ENCODE data around the gene ACER1.
"Not testable (repeated sequence)": the region's sequence is repeated elsewhere in the genome, so short reads cannot be mapped to it uniquely, and the experiment has no call there.

ACER1 gene, protein sequence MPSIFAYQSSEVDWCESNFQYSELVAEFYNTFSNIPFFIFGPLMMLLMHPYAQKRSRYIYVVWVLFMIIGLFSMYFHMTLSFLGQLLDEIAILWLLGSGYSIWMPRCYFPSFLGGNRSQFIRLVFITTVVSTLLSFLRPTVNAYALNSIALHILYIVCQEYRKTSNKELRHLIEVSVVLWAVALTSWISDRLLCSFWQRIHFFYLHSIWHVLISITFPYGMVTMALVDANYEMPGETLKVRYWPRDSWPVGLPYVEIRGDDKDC

GRCh38 chr19:6333439-6333838, at the start of gene ACER1:
Gene ACER1 (minus strand): TSS chr19:6333612. CDS start chr19:6333551, 61 bp downstream.
- no peak for DNase-seq

- no peak for DNase-seq
Observed at GRCh38 chr19:6383188-6383587, 49.8 kb upstream of the ACER1 start.

GRCh38 chr19:6381030-6381750, 47.8 kb upstream of the ACER1 start:
- DNase-seq, result no peak

- DNase-seq, result no peak
Observed at GRCh38 chr19:6379744-6380143, 46.3 kb upstream of the ACER1 start.

GRCh38 chr19:6378486-6378885, 45.1 kb upstream of the ACER1 start:
- DNase-seq, result no peak

- DNase-seq, result no peak
Observed at GRCh38 chr19:6378041-6378440, 44.6 kb upstream of the ACER1 start.

DNA sequence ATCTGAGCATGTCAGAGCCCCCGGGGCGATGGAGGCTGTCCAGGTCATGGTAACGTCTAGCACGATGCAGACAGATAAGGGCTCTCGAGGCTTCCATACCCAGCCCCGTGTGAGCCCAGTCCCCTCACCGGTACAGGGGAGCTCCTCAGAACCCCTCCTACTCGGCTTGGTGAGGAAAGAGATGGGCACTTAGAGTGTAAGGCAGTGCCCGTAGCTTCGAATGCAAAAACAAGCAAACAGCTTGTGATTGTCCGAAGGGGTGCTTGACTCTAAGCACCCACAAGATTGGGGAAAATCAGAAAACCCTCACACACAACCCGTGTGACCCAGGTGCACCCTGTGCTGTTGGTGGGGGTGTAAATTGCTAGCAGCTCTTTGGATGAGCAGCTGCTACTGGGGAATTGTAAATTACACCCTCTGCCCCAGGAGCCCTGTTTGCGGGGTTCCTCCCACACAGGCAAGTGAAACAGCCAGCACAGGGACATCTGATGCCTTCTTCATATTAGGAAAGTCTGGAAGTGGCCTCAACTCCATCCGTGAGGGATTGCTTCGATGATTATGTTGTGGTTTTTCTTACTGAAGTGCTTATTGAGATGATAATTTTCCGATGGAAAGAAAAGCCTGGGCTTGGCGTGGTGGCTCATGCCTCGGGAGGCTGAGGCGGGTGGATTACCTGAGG, 43.2 kb upstream of the ACER1 start:
- DNase-seq, result no peak

- no peak for DNase-seq
Observed at GRCh38 chr19:6375411-6376010, 42.1 kb upstream of the ACER1 start, which contains the start of gene PSPN. Gene PSPN (minus strand): TSS chr19:6375933. CDS start chr19:6375849, 84 bp downstream.

- DNase-seq, result no peak
Observed at GRCh38 chr19:6374711-6375410, 41.4 kb upstream of the ACER1 start.

- DNase-seq, result no peak
Observed at GRCh38 chr19:6374161-6374709, 40.8 kb upstream of the ACER1 start.

DNA sequence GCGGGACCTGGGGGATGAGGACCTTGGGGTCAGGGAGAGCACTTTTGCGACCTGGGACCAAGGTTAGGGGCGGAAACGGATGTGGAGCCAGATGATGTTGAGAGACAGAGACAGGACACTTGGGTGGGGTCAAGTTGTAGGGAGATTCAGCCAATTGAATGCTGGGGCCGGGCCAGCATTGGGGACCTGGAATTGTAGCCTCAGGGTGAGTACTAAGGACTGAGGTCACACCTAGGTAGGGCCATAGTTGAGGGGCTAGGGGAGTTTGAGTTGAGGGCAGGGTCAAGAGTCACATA, 40.3 kb upstream of the ACER1 start:
- DNase-seq, result no peak

- DNase-seq, result peak; percentile 100
Observed at GRCh38 chr19:6373096-6373812, 39.8 kb upstream of the ACER1 start.

- peak; percentile 98 for DNase-seq
Observed at GRCh38 chr19:6372594-6373095, 39.2 kb upstream of the ACER1 start, which contains the start of gene ALKBH7. Gene ALKBH7 (plus strand): TSS chr19:6372794. CDS start chr19:6372821, 27 bp downstream.

GRCh38 chr19:6364353-6364752, 30.9 kb upstream of the ACER1 start:
- no peak for DNase-seq

- peak; percentile 68 for DNase-seq
Observed at GRCh38 chr19:6362351-6362801, 29.0 kb upstream of the ACER1 start.

- no peak for DNase-seq
Observed at GRCh38 chr19:6362027-6362350, 28.6 kb upstream of the ACER1 start.

GRCh38 chr19:6360857-6361216, 27.4 kb upstream of the ACER1 start:
- not testable (repeated sequence) for DNase-seq

- not testable (repeated sequence) for DNase-seq
Observed at GRCh38 chr19:6360445-6360844, 27.0 kb upstream of the ACER1 start.

GRCh38 chr19:6359568-6360341, 26.3 kb upstream of the ACER1 start:
- no peak for DNase-seq

GRCh38 chr19:6358003-6358402, 24.6 kb upstream of the ACER1 start:
- no peak for DNase-seq

GRCh38 chr19:6357174-6357573, 23.8 kb upstream of the ACER1 start:
- DNase-seq, result no peak
